GM12891 (cell line): Measurements from ENCODE around the gene MKRN1.
"Not testable (repeated sequence)": the region's sequence is repeated elsewhere in the genome, so short reads cannot be mapped to it uniquely, and the experiment has no call there.

Experiments used
- PAX5 ChIP-seq: IDR thresholded peaks from 2 replicates; pipeline ENCODE4 v1.6.1; 2011; ENCODE audit warnings: low read length, moderate library complexity, mild to moderate bottlenecking; ENCODE audit not compliant: insufficient read depth, severe bottlenecking
- POLR2A ChIP-seq: IDR thresholded peaks from 2 replicates; pipeline ENCODE4 v1.6.1; 2011; ENCODE audit warnings: low read depth, low read length, control low read depth
- POLR2AphosphoS5 ChIP-seq: IDR thresholded peaks from 2 replicates; pipeline ENCODE4 v1.6.1; 2011; ENCODE audit warnings: low read depth, low read length, control low read depth
- POU2F2 ChIP-seq: IDR thresholded peaks from 2 replicates; pipeline ENCODE4 v1.6.1; 2011; ENCODE audit warnings: low read depth, mild to moderate bottlenecking, control low read depth, low read length, moderate library complexity
- SPI1 ChIP-seq: IDR thresholded peaks from 2 replicates; pipeline ENCODE4 v1.6.1; 2011; ENCODE audit warnings: low read depth, low read length, control low read depth
- TAF1 ChIP-seq: IDR thresholded peaks from 2 replicates; pipeline ENCODE4 v1.6.1; 2011; ENCODE audit warnings: low read depth, low read length, control low read depth

DNA sequence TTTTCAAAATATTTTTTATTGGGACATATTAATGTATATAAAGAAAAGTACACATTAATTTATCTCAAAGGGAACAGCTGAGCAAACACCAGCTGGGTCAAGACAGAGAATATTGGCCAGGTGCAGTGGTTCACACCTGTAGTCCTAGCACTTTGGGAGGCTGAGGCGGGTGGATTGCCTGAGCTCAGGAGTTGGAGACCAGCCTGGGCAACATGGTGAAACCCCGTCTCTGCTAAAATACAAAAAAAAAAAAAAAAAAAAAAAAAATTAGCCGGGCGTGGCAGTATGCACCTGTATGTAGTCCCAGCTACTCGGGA is 61.2 kb downstream of the MKRN1 start:
- not testable (repeated sequence) for TF ChIP-seq TAF1, POLR2AphosphoS5, POLR2A, SPI1, PAX5, POU2F2
